Eye (tissue), 1 donor: ENCODE data around the gene SORCS2.

ENCODE experiments used
- DNase-seq: peaks from one replicate; pipeline ENCODE4 v3.0.0-alpha.2; 2015

Gene SORCS2

GRCh38 chr4:7362862-7363430 is 170.6 kb downstream of the SORCS2 start:
- no peak for DNase-seq

- no peak for DNase-seq
Measured at GRCh38 chr4:7364979-7365378, 172.6 kb downstream of the SORCS2 start.

GRCh38 chr4:7365462-7366179 is 173.3 kb downstream of the SORCS2 start:
- DNase-seq, result no peak

GRCh38 chr4:7366180-7366945 is 174.0 kb downstream of the SORCS2 start:
- DNase-seq, result no peak

- no peak for DNase-seq
Measured at GRCh38 chr4:7366954-7367353, 174.6 kb downstream of the SORCS2 start.

GRCh38 chr4:7367406-7367805 is 175.1 kb downstream of the SORCS2 start:
- DNase-seq, result no peak

- no peak for DNase-seq
Measured at GRCh38 chr4:7367864-7368277, 175.5 kb downstream of the SORCS2 start.

- no peak for DNase-seq
Measured at GRCh38 chr4:7368296-7368695, 176.0 kb downstream of the SORCS2 start.

GRCh38 chr4:7369511-7369910 is 177.2 kb downstream of the SORCS2 start:
- DNase-seq, result no peak

GRCh38 chr4:7370038-7370437 is 177.7 kb downstream of the SORCS2 start:
- DNase-seq, result no peak

- DNase-seq, result peak; percentile 88
Measured at GRCh38 chr4:7371210-7371941, 179.0 kb downstream of the SORCS2 start.

- DNase-seq, result no peak
Measured at GRCh38 chr4:7372673-7373072, 180.3 kb downstream of the SORCS2 start.

- no peak for DNase-seq
Measured at GRCh38 chr4:7374571-7374970, 182.2 kb downstream of the SORCS2 start.

GRCh38 chr4:7375427-7375826 is 183.1 kb downstream of the SORCS2 start:
- no peak for DNase-seq

GRCh38 chr4:7377223-7377865 is 185.0 kb downstream of the SORCS2 start:
- no peak for DNase-seq

GRCh38 chr4:7379186-7379585 is 186.8 kb downstream of the SORCS2 start:
- no peak for DNase-seq

GRCh38 chr4:7379719-7380118 is 187.4 kb downstream of the SORCS2 start:
- DNase-seq, result no peak

- no peak for DNase-seq
Measured at GRCh38 chr4:7381221-7381889, 189.0 kb downstream of the SORCS2 start.

GRCh38 chr4:7381890-7382633 is 189.7 kb downstream of the SORCS2 start:
- no peak for DNase-seq

- no peak for DNase-seq
Measured at GRCh38 chr4:7382634-7383014, 190.3 kb downstream of the SORCS2 start.

GRCh38 chr4:7383266-7383665 is 190.9 kb downstream of the SORCS2 start:
- peak; percentile 44 for DNase-seq
